ENCODE data around the gene ZBTB48. TPM values are rescaled to one million over a fixed set of nuclear protein-coding genes. Genes with fewer than 3 reads are reported as not detected.
A peak's percentile ranks its signal among the peaks of the same experiment; 100 is the strongest.
"Not testable (repeated sequence)": the region's sequence is repeated elsewhere in the genome, so short reads cannot be mapped to it uniquely, and the experiment has no call there.

Gene ZBTB48
- total and polyA plus RNA-seq, 11 donors = 6.4 to 23.1 (median 12.1) TPM

DNA sequence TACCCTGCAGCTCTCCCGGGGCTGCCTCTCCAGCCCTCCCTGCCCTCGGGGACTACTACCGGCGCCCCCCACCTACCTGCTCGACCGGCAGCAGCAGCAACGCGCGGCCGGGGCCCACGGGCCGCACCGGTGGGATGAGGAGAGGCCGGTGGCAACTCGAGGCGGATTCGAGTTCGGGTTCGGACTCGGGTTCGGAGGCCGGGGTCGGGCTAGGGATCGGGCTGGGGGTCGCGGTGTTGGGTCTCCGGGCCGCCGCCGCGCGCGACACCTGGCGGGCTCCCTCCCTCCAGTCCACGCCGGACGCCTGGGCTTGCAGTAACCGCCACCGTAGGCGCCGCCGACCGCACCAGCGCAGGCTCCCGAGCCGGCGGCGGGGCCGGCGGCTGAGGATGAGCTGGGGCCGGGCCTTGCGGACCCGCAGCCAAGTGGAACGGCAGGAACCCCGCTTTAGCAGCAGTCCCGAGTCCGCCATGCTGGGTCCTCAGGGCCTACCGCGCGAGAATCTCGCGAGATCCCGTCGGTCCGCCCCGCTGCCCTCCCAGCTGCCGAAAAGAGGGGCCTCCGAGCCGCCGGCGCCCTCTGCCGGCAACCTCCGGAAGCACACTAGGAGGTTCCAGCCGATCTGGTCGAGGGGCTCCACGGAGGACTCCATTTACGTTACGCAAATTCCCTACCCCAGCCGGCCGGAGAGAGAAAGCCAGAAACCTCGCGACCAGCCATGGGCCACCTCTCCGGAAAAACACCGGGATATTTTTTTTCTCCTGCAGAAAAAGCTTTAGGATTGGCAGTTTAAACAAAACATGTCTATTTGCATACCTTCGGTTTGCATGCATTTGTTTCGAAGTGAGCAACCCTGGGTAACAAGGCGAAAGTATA, 25.5 kb upstream of the ZBTB48 start, which contains the start of gene NOL9:
Gene NOL9 (minus strand): TSS at position 483 of the 876 bp plus-strand sequence. CDS start 11 bp downstream, at position 472.
- Histone ChIP-seq H3K27ac (peak within 1 kb of the TSS; percentile 70 to 90 (median 82)), H3K27me3 (no peaks in the 10 kb centered on the region), H3K36me3 (peaks cover 0 to 24% (median 18%) of the 10 kb centered on the region in 9 donors), H3K4me3 (peak within 1 kb of the TSS; percentile 88 to 100 (median 96)), H3K9me3 (no peaks in the 10 kb centered on the region), H3K4me1 (peaks cover 4 to 24% (median 19%) of the 10 kb centered on the region in 12 donors)
- TF ChIP-seq POLR2A (IDR thresholded peaks at IDR 0.05) = peak in 1 of 2 donors; percentile 60
- TF ChIP-seq, protein P1, sequence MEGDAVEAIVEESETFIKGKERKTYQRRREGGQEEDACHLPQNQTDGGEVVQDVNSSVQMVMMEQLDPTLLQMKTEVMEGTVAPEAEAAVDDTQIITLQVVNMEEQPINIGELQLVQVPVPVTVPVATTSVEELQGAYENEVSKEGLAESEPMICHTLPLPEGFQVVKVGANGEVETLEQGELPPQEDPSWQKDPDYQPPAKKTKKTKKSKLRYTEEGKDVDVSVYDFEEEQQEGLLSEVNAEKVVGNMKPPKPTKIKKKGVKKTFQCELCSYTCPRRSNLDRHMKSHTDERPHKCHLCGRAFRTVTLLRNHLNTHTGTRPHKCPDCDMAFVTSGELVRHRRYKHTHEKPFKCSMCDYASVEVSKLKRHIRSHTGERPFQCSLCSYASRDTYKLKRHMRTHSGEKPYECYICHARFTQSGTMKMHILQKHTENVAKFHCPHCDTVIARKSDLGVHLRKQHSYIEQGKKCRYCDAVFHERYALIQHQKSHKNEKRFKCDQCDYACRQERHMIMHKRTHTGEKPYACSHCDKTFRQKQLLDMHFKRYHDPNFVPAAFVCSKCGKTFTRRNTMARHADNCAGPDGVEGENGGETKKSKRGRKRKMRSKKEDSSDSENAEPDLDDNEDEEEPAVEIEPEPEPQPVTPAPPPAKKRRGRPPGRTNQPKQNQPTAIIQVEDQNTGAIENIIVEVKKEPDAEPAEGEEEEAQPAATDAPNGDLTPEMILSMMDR (IDR thresholded peaks at IDR 0.05) = peak; percentile 95 to 99 (median 98)
- DNase-seq (peak; percentile 94 to 98 (median 96)), ATAC-seq (peak; percentile 91 to 98 (median 98))
- intact Hi-C loops (cut with DNase I) = loop anchor here in 6 of 10 donors (1.0 to 10.0 kb wide), 8 partner anchors 25 to 93 kb away; partner anchors contain the start of genes KLHL21 (in 1 of the 6) and ZBTB48 (in 1 of the 6)
- WGBS, 4 donors = 2 to 8% (median 4%) methylated on average over 20 to 87 of the region's 87 CpGs

DNA sequence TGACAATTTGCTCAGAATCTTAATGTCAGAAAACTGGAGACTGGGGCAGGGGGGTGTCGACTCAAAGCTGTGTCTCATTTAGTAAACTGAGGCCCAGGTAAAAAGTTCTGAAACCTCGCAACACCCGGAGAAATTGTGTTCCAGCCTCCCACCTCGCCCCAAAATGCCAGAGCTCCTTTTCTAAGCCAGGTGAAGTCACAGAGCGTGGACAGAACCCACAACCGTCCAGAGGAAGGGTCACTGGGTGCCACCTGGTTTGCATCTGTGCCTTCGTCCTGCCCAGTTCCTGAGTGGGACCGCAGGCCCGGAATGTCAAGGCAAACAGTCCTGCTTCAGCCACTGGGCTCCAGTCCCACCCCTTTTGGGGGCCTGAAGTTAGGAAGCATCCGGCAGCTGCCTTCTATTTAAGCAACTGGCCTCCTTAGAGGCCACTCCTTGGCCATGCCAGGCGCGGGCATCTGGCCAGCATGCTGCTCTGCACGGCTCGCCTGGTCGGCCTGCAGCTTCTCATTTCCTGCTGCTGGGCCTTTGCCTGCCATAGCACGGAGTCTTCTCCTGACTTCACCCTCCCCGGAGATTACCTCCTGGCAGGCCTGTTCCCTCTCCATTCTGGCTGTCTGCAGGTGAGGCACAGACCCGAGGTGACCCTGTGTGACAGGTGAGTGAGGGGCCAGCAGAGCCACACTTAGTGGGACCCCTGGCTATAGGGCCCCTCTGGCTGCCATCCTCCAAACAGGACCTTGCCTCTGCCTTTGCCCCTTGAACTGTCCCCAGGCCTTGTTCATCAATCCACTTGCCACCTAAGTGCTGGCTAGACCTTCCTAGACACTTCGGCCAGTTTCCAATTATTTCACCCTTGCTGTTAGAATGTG, 24.7 kb upstream of the ZBTB48 start, which contains the start of gene TAS1R1:
Gene TAS1R1 (plus strand): TSS at position 401 of the 872 bp plus-strand sequence. CDS start 67 bp downstream, at position 468.
- TF ChIP-seq, protein P1 (IDR thresholded peaks at IDR 0.05) = no peak
- no peak for TF ChIP-seq POLR2A (IDR thresholded peaks at IDR 0.05)
- peak within 1 kb of the TSS; percentile 70 to 90 (median 82) for H3K27ac ChIP-seq
- H3K36me3 ChIP-seq = peaks cover 0 to 15% (median 9%) of the 10 kb centered on the region in 9 donors
- peak within 1 kb of the TSS; percentile 88 to 100 (median 96) for H3K4me3 ChIP-seq
- H3K4me1 ChIP-seq = peaks cover 4 to 24% (median 19%) of the 10 kb centered on the region in 12 donors
- peak in 3 of 5 donors; percentile 48 to 61 (median 52) for DNase-seq
- no peaks in the 10 kb centered on the region for H3K9me3 ChIP-seq
- H3K27me3 ChIP-seq = no peaks in the 10 kb centered on the region
- peak in 2 of 4 donors; percentile 15 to 28 for ATAC-seq
- WGBS, 4 donors = 73 to 79% (median 77%) methylated on average over 19 of the region's 19 CpGs
- intact Hi-C loops (cut with DNase I) = loop anchor here in 8 of 10 donors (1.0 to 10.0 kb wide), 12 partner anchors 24 to 92 kb away; partner anchors contain the start of genes KLHL21 (in 1 of the 8), THAP3 (in 1 of the 8) and ZBTB48 (in 1 of the 8)

DNA sequence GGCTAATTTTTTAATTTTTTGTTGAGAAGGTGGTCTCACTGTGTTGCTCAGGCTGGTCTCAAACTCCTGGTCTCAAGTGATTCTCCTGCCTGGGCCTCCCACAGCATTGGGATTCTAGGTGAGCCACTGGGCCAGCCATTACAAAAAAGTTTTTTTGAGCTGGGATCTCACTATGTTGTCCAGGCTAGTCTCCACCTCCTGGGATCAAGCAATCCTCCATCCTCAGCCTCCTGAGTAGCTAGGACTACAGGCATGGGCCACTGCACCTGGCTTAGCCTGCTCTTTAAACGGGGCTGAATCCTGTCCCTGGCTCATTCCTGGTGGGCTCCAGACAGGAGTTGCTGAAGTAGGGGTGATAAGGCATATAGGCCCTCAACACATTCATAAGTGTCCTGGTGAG, 22.2 kb upstream of the ZBTB48 start:
- WGBS, 4 donors = 80 to 90% (median 83%) methylated on average over 1 of the region's 1 CpG
- intact Hi-C loops (cut with DNase I) = loop anchor here in 5 of 10 donors (5.0 to 10.0 kb wide), 5 partner anchors 65 to 90 kb away; partner anchors contain the start of gene THAP3 (in 1 of the 5)
- H3K4me3 ChIP-seq = no peak overlapping the region

DNA sequence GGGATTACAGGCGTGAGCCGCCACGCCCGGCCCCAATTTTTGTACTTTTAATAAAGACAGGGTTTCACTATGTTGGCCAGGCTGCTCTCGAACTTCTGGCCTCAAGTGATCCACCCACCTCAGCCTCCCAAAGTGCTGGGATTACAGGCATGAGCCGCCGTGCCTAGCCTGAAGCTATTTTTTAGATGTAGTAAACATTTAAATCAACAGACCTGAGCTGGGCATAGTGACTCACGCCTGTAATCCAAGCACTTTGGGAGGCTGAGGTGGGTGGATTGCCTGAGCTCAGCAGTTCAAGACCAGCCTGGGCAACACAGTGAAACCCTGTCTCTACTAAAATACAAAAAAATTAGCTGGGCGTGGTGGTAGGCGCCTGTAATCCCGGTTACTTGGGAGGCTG, 20.6 kb upstream of the ZBTB48 start:
- WGBS, 4 donors = 88 to 94% (median 92%) methylated on average over 11 of the region's 11 CpGs
- intact Hi-C loops (cut with DNase I) = loop anchor here in 5 of 10 donors (5.0 to 10.0 kb wide), 5 partner anchors 63 to 88 kb away; partner anchors contain the start of gene THAP3 (in 1 of the 5)
- H3K36me3 ChIP-seq, H3K4me1 ChIP-seq, H3K4me3 ChIP-seq, H3K27me3 ChIP-seq, ATAC-seq, H3K9me3 ChIP-seq, H3K27ac ChIP-seq: not testable (repeated sequence)
- peak in 1 of 5 donors; percentile 16 for DNase-seq

More for the DNA sequence above, 22.2 kb upstream of the ZBTB48 start:
- Histone ChIP-seq H3K27me3 (no peaks in the 10 kb centered on the region), H3K4me1 (peaks cover 4 to 22% (median 16%) of the 10 kb centered on the region in 12 donors), H3K27ac (no peak overlapping the region), H3K36me3 (no peaks in the 10 kb centered on the region), H3K9me3 (no peaks in the 10 kb centered on the region)
- no peak for DNase-seq
- TF ChIP-seq POLR2A (IDR thresholded peaks at IDR 0.05) = no peak
- TF ChIP-seq, protein P1 (IDR thresholded peaks at IDR 0.05) = no peak
- ATAC-seq = no peak

Data from heart left ventricle (tissue), 16 donors.